ENCODE data around the gene ABLIM1.

DNA sequence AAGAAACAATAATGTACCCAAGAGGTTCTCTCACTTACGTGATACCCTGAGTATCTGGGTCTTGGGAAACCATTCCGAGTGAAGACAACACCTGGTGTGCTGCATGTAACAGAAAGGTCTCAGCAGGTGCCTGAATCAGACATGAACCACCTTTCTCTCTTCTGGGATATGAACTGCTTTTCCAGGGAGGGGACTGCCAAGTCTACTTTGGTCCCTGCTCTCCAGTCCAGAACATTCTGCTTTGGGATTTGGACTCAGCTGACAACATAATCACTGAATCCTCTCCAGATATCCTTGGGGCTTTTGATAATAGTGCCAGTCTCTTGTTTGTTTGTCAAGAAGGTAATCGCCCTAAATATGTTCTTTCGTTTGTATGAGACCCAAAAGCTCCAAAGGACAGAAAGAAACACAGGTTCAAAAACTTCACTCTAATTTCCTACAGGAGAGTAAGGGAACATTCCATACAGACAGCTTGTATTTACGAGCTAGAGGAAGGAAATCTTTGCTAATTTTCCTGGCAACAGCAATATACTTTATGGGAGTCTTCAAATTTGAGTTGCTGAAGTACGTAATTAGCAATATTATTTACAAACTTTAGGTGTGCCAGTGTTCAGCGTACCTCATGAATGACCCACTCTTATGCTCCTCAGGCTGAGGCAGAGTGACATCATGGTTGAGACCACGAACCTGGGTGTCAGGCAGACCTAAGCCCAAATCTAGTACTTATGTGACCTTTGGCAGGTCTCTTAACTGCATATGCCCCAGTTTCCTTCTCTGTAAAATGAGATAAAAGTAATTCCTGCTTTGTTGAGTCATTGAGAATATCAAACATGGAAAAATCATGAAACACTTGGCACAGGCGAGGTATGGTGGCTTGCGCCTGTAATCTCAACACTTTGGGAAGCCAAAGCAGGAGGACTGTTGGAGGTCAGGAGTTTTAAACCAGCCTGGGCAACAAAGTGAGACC is 5.4 kb downstream of the ABLIM1 start:
- TF ChIP-seq, protein P1, sequence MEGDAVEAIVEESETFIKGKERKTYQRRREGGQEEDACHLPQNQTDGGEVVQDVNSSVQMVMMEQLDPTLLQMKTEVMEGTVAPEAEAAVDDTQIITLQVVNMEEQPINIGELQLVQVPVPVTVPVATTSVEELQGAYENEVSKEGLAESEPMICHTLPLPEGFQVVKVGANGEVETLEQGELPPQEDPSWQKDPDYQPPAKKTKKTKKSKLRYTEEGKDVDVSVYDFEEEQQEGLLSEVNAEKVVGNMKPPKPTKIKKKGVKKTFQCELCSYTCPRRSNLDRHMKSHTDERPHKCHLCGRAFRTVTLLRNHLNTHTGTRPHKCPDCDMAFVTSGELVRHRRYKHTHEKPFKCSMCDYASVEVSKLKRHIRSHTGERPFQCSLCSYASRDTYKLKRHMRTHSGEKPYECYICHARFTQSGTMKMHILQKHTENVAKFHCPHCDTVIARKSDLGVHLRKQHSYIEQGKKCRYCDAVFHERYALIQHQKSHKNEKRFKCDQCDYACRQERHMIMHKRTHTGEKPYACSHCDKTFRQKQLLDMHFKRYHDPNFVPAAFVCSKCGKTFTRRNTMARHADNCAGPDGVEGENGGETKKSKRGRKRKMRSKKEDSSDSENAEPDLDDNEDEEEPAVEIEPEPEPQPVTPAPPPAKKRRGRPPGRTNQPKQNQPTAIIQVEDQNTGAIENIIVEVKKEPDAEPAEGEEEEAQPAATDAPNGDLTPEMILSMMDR (IDR thresholded peaks at IDR 0.05) = no peak
- no peak for TF ChIP-seq POLR2A (IDR thresholded peaks at IDR 0.05)
